Astrocyte (in vitro differentiated cells and primary cell): ENCODE measurements around the gene ROCK1.

ENCODE experiments used
- CTCF ChIP-seq: IDR thresholded peaks from 2 replicates; pipeline ENCODE4 v1.5.1; 2011; ENCODE audit warnings: low read depth, mild to moderate bottlenecking, inconsistent platforms, low read length, moderate library complexity; ENCODE audit not compliant: insufficient read depth
- EZH2 ChIP-seq: IDR thresholded peaks from 2 replicates; pipeline ENCODE4 v1.6.1; 2012; ENCODE audit warnings: mild to moderate bottlenecking, low read length, inconsistent platforms; ENCODE audit not compliant: insufficient read depth

DNA sequence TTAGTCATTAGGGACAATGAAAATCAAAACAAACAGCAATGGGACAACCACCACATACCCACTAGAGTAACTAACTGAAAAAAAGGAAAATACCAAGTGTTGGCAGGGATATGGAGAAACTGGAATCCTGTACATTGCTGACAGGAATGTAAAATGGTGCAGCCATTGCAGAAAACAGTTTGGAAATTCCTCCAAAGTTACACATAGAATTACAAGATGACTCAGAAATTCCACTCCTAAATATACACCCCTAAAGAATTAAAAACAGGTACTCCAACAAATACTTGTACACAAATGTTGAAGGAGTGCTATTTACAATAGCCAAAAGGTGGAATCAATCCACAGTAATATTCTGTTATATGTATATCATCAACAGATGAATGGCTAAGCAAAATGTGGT, 110.9 kb downstream of the ROCK1 start:
- TF ChIP-seq CTCF, result no peak
- no peak for TF ChIP-seq EZH2
